OCI-LY3 (cell line): Measurements from ENCODE around the gene IER3.

ENCODE experiments used
- CTCF ChIP-seq: fragments of 200-600, 300-600 bp; sonication (generic); IDR thresholded peaks from 2 replicates; pipeline ENCODE4 v1.5.1; 2014; ENCODE audit warnings: antibody characterized with exemption, low read length, low read depth
- EZH2phosphoT487 ChIP-seq: fragments of 200-600 bp; shearing (Covaris generic); IDR thresholded peaks from 2 replicates; pipeline ENCODE4 v1.6.1; 2018; ENCODE audit warnings: antibody characterized with exemption, mixed run types, low read depth

GRCh38 chr6:30707281-30707850 is 37.0 kb downstream of the IER3 start:
- TF ChIP-seq CTCF (no peak), EZH2phosphoT487 (no peak)
